ENCODE measurements around the gene TMEM127.
"Not testable (repeated sequence)": the region's sequence is repeated elsewhere in the genome, so short reads cannot be mapped to it uniquely, and the experiment has no call there.

Gene TMEM127

DNA sequence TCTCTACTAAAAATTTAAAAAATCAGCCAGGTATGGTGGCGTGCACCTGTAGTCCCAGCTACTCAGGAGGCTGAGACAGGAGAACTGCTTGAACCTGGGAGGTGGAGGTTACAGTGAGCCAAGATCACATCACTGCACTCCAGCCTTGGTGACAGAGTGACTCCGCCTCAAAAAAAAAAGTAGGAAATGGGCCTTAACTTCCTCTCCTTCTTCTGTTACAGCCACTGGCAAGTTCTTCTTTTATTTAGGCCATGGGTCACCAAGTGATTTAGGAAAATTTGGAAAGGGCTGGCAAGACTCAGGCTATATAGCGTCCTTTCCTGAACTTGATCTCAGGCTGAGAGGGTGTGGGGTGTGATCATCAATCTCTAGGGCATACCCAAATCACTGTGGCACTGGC is 8.1 kb downstream of the TMEM127 start:
- not testable (repeated sequence) for H3K27me3 Mint-ChIP-seq; ATAC-seq (replicated peaks); H3K9me3 Mint-ChIP-seq; H3K4me3 Mint-ChIP-seq; DNase-seq
- Mint-ChIP-seq H3K4me1 (peaks cover 41 to 92% of the 10 kb centered on the region in 2 donors), H3K27ac (peak overlapping the region; percentile 91), H3K36me3 (peaks cover 31 to 58% of the 10 kb centered on the region in 2 donors)

GRCh38 chr2:96256611-96257113 is 9.1 kb downstream of the TMEM127 start:
- H3K9me3 Mint-ChIP-seq: no peaks in the 10 kb centered on the region
- H3K4me3 Mint-ChIP-seq: peak overlapping the region; percentile 34 to 70
- ATAC-seq (replicated peaks) (peak; percentile 27 to 43), DNase-seq (no peak)
- peaks cover 41 to 68% of the 10 kb centered on the region in 2 donors for H3K36me3 Mint-ChIP-seq
- H3K27ac Mint-ChIP-seq: peak overlapping the region; percentile 92
- no peaks in the 10 kb centered on the region for H3K27me3 Mint-ChIP-seq
- peaks cover 41 to 86% of the 10 kb centered on the region in 2 donors for H3K4me1 Mint-ChIP-seq

DNA sequence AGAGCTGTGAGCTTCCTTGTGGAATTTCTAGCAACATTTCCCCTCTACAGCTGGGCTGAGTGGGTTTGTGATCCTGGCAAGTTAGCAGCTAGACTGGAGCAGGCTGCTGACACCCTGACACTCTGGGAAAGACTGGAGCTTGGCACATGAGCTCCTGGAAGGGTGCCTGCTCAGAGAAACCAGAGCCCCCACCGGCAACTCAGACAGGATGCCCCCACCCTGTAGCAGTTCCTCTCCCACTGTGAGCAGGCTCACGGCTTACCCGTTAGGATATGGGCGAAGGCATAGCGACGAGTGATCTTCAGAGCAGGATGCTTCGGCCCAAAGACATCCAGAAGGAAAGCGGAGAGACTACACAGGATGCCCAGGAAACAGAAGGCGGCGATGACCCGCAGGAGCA is 11.2 kb downstream of the TMEM127 start:
- Mint-ChIP-seq H3K4me1 (peaks cover 29 to 77% of the 10 kb centered on the region in 2 donors), H3K27me3 (no peaks in the 10 kb centered on the region), H3K27ac (no peak overlapping the region), H3K9me3 (no peaks in the 10 kb centered on the region), H3K4me3 (no peak overlapping the region), H3K36me3 (peaks cover 58 to 71% of the 10 kb centered on the region in 2 donors)
- no peak for ATAC-seq (replicated peaks)
- no peak for DNase-seq

GRCh38 chr2:96253006-96253405 is 12.8 kb downstream of the TMEM127 start:
- H3K4me3 Mint-ChIP-seq: no peak overlapping the region
- peaks cover 22 to 61% of the 10 kb centered on the region in 2 donors for H3K4me1 Mint-ChIP-seq
- H3K9me3 Mint-ChIP-seq: no peaks in the 10 kb centered on the region
- H3K36me3 Mint-ChIP-seq: peaks cover 62 to 71% of the 10 kb centered on the region in 2 donors
- DNase-seq (no peak), ATAC-seq (replicated peaks) (no peak)
- no peaks in the 10 kb centered on the region for H3K27me3 Mint-ChIP-seq
- no peak overlapping the region for H3K27ac Mint-ChIP-seq

DNA sequence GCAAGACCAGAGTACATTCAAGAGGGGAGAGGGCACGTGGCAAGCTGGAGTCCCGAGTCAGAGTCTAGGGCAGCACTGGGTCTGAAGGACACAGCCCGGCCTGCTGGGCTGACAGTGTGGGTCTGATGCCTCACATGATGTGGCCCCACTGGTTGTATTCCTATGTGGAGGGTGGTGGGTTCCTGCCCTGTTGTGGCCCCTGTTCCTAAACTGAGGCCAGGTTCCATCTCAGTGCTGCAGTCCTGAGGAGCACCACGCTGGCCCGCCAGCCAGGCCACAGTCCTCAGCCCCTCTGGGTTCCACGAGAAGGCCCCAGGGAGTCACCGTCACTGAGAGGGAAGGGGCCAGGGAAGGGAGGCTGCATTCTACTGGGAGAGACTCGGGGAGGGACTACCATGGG is 13.3 kb downstream of the TMEM127 start:
- H3K27ac Mint-ChIP-seq: peak overlapping the region; percentile 62
- no peaks in the 10 kb centered on the region for H3K9me3 Mint-ChIP-seq
- no peak for ATAC-seq (replicated peaks)
- H3K27me3 Mint-ChIP-seq: no peaks in the 10 kb centered on the region
- DNase-seq: no peak
- no peak overlapping the region for H3K4me3 Mint-ChIP-seq
- H3K36me3 Mint-ChIP-seq: peaks cover 65 to 71% of the 10 kb centered on the region in 2 donors
- peaks cover 19 to 60% of the 10 kb centered on the region in 2 donors for H3K4me1 Mint-ChIP-seq

DNA sequence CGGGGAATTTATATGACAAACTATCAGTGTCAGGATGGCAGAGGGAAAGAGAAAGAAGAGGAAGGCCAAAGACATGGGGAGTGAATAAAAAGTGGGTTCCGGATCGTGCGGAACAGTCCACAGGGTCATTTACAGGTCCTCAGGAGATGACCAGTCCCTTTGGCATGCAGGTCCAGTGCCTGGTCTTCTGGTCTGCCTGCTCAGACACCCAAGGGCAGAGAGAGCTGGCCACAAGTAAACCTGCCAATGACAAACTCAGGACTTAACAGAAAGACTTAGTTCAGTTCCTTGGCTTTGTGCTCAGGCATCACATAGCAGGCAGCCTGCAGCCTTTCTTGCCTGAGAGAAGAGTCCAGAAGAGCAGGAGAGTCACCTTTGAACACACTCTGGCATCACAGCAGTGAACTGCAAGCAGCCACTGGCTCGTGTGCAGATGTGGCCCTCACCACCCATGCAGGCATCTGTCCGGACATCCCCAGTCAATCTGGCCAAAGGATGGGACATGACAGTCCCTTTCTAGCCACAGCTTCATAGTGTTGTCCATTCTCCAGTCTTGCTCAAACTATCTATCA is 14.0 kb downstream of the TMEM127 start:
- DNase-seq (no peak), ATAC-seq (replicated peaks) (no peak)
- Mint-ChIP-seq H3K27ac (peak overlapping the region; percentile 62), H3K4me3 (no peak overlapping the region), H3K9me3 (no peaks in the 10 kb centered on the region), H3K4me1 (peaks cover 20 to 59% of the 10 kb centered on the region in 2 donors), H3K36me3 (peaks cover 66 to 73% of the 10 kb centered on the region in 2 donors), H3K27me3 (no peaks in the 10 kb centered on the region)

DNA sequence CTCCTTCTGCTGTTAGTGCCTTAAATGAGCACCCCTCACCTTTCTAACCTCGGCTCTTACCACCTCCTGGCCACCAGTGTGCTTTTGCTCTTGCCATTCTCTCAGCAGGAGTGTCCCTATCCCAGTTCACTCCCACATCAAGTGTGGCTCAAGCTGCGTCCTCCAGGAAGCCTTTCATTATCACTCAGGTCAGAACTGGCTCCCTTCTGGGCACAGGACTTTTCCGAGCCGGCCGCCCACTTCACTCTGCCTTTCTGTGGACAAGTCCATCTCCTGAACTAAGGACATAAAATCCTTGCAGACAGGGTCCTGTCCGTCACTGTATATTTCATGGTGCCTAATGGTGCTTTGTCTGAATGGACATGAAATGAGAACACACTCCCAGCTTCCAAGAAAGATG is 15.6 kb downstream of the TMEM127 start:
- Mint-ChIP-seq H3K4me3 (no peak overlapping the region), H3K27me3 (no peaks in the 10 kb centered on the region), H3K27ac (peak overlapping the region; percentile 57), H3K4me1 (peaks cover 23 to 59% of the 10 kb centered on the region in 2 donors), H3K36me3 (peaks cover 67 to 74% of the 10 kb centered on the region in 2 donors), H3K9me3 (peaks cover 4% of the 10 kb centered on the region in 2 donors)
- ATAC-seq (replicated peaks): no peak
- no peak for DNase-seq

DNA sequence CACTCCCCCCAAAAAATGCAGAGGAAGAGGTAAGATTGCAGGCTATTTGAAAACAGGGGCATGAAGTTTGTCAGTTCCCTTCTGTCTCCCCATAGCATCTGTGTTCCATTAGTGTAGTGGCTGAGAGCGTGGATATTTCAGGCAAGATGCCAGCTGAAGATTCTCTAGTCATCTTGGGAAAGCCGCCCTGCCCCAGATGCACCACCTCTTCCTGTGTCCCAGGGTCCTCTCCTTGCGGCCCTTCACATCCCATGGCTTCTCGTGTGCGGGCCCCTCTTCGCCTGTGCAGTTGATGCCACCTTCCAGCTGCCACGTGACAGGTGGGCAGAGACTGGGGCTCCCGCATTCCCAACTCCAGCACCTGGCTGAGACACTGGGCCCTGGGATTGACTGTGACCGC is 16.1 kb downstream of the TMEM127 start:
- Mint-ChIP-seq H3K9me3 (peaks cover 4% of the 10 kb centered on the region in 2 donors), H3K27me3 (no peaks in the 10 kb centered on the region), H3K27ac (no peak overlapping the region), H3K4me3 (no peak overlapping the region), H3K36me3 (peaks cover 68 to 72% of the 10 kb centered on the region in 2 donors), H3K4me1 (peaks cover 25 to 58% of the 10 kb centered on the region in 2 donors)
- ATAC-seq (replicated peaks) (no peak), DNase-seq (no peak)

GRCh38 chr2:96248624-96249023 is 17.2 kb downstream of the TMEM127 start:
- ATAC-seq (replicated peaks) (no peak), DNase-seq (no peak)
- peak overlapping the region; percentile 25 for H3K27ac Mint-ChIP-seq

GRCh38 chr2:96247896-96248295 is 17.9 kb downstream of the TMEM127 start:
- ATAC-seq (replicated peaks): no peak
- Mint-ChIP-seq H3K4me3 (no peak overlapping the region), H3K36me3 (peaks cover 54 to 63% of the 10 kb centered on the region in 2 donors), H3K27me3 (no peaks in the 10 kb centered on the region), H3K9me3 (peaks cover 4% of the 10 kb centered on the region in 2 donors), H3K27ac (no peak overlapping the region), H3K4me1 (peaks cover 24 to 51% of the 10 kb centered on the region in 2 donors)
- no peak for DNase-seq

More at GRCh38 chr2:96248624-96249023, 17.2 kb downstream of the TMEM127 start:
- Mint-ChIP-seq H3K27me3 (no peaks in the 10 kb centered on the region), H3K36me3 (peaks cover 60 to 66% of the 10 kb centered on the region in 2 donors), H3K9me3 (peaks cover 4% of the 10 kb centered on the region in 2 donors), H3K4me1 (peaks cover 23 to 51% of the 10 kb centered on the region in 2 donors), H3K4me3 (no peak overlapping the region)

DNA sequence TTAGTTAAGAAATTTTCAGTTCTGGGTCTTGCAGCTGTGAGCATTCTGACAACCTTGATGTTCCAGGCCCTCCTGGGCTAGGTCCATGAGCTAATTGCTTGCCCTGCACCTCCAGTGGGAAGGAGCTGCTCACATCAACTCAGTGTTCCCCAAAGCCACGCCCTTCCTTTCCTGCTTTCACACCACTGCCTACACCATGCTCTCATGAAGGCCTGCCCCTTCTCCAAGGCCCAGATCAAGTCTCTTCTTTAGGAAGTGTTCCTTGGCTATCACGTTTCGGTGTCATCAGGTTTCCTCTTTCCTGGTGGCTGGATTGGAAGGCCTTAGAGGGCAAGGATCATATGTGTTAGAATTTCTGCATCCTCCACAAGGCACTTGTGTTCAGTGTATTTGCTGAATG is 18.8 kb downstream of the TMEM127 start:
- peak overlapping the region in 1 of 2 donors; percentile 4 for H3K4me3 Mint-ChIP-seq

DNA sequence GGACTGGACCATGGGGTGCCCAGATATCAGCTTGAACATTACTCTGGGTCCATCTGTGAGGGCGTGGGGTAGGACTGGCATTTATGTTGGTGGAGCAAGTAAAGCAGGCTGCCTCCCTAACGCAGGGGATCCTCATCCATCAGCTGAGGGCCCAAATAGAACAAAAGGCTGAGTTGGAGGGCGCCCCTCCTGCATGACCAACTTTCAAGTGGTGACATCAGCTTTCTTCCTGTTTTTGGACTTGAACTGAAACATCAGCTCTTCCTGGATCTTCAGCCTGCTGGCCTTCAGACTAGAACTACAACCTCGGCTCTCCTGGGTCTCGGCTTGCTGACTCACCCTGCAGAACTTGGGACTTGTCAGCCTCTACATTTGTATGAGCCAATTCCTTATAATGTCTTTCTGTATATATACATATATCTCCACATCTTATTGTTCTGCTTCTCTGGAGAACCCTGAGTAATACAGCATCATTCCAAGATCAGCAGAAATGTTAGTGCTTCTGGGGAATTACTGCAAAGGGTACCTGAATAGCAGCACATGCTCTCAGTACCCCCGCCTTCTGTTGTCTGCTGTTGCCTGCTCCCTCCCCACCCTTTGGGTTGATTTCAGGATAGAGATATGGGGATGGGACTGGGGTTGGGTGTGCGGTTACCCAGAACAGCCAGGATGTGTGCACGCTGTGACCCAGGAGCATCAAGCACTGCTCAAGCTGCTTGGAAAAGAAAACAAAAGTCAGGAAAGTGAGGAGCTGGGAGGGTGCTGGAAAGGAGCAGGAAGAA is 20.0 kb downstream of the TMEM127 start:
- H3K4me3 Mint-ChIP-seq: peak overlapping the region in 1 of 2 donors; percentile 6
- DNase-seq: no peak
- H3K4me1 Mint-ChIP-seq: peaks cover 37 to 64% of the 10 kb centered on the region in 2 donors
- peak overlapping the region; percentile 90 for H3K27ac Mint-ChIP-seq
- H3K9me3 Mint-ChIP-seq: peaks cover 4% of the 10 kb centered on the region in 2 donors
- peaks cover 39 to 48% of the 10 kb centered on the region in 2 donors for H3K36me3 Mint-ChIP-seq
- H3K27me3 Mint-ChIP-seq: no peaks in the 10 kb centered on the region
- ATAC-seq (replicated peaks): peak; percentile 51 to 56

More for the DNA sequence above, 18.8 kb downstream of the TMEM127 start:
- ATAC-seq (replicated peaks) (no peak), DNase-seq (no peak)
- no peaks in the 10 kb centered on the region for H3K27me3 Mint-ChIP-seq
- H3K27ac Mint-ChIP-seq: no peak overlapping the region
- peaks cover 47 to 55% of the 10 kb centered on the region in 2 donors for H3K36me3 Mint-ChIP-seq
- peaks cover 4% of the 10 kb centered on the region in 2 donors for H3K9me3 Mint-ChIP-seq
- H3K4me1 Mint-ChIP-seq: peaks cover 29 to 59% of the 10 kb centered on the region in 2 donors

DNA sequence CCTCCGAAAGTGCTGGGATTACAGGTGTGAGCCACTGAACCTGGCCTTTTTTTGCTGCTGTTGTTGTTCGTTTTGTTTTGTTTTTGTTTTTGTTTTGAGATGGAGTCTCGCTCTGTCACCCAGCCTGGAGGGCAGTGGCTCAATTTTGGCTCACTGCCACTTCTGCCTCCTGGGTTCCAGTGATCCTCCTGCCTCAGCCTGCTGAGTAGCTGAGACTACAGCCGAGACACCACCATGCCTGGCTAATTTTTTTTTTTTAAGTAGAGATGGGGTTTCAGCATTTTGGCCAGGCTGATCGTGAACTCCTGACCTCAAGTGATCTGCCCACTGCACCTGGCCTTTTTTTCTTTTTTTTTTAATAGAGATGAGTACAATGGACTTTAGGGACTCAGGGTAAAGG is 22.0 kb downstream of the TMEM127 start:
- no peak for ATAC-seq (replicated peaks)
- H3K27me3 Mint-ChIP-seq: no peaks in the 10 kb centered on the region
- H3K36me3 Mint-ChIP-seq: peaks cover 26 to 44% of the 10 kb centered on the region in 2 donors
- DNase-seq: no peak
- no peak overlapping the region for H3K27ac Mint-ChIP-seq
- no peak overlapping the region for H3K4me3 Mint-ChIP-seq
- H3K9me3 Mint-ChIP-seq: peaks cover 4% of the 10 kb centered on the region in 2 donors
- peaks cover 40 to 63% of the 10 kb centered on the region in 2 donors for H3K4me1 Mint-ChIP-seq

DNA sequence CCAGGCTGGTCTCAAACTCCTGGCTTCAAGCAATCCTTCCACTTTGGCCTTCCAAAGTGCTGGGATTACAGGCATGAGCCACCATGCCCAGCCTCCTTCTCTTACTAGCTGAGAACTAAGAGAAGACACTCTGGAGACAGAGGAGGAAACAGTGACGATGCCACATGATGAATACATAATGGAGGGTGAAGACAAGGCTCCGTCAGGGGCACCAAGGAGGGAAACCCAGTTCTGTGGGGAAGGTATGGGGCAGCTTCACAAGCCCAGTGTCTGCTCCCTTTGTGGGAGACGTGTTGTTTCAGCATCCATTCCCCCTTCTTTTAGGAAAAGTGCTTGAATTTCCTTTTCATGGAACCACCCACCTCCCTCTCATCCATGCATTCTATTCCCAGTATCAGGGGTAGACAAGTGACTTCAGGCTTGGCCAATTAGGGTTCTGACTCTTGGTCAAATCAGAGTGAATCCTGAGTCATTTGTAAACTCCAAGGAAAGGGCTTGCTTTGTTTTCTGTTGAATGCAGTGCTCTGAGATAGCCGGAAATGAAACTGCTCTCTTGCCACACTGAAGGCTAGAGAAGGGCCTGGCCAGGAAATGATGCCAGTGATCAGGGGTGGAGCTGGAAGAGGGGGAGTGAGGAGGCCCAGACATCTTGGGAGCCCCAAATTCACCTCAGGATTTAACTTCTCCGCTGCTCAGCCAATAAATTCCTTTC is 23.7 kb downstream of the TMEM127 start:
- peak; percentile 93 to 96 for ATAC-seq (replicated peaks)
- no peaks in the 10 kb centered on the region for H3K27me3 Mint-ChIP-seq
- H3K27ac Mint-ChIP-seq: peak overlapping the region; percentile 97
- peaks cover 25 to 45% of the 10 kb centered on the region in 2 donors for H3K36me3 Mint-ChIP-seq
- DNase-seq: peak; percentile 67
- peaks cover 38 to 56% of the 10 kb centered on the region in 2 donors for H3K4me1 Mint-ChIP-seq
- peaks cover 4% of the 10 kb centered on the region in 2 donors for H3K9me3 Mint-ChIP-seq
- H3K4me3 Mint-ChIP-seq: peak overlapping the region; percentile 62 to 67

All from stimulated activated naive B cell treated with anti-CD40 and anti-IgM and Interleukin-4, amounts not matched to agents 10 μg/mL and 1 μg/mL and 100 μg/mL, for 72 hours (primary cell).